Amygdala (tissue), 56 donors: ENCODE data around the gene TSEN54.

Experiments
- DNase-seq, 56 donors: peaks; one replicate each; lab custom pipeline; 2025; lab: John Stamatoyannopoulos, UW

TSEN54 gene

GRCh38 chr17:75535871-75536270 lies 19.5 kb downstream of the TSEN54 start:
- no peak for DNase-seq

GRCh38 chr17:75536366-75536765 lies 20.0 kb downstream of the TSEN54 start:
- DNase-seq, result no peak

GRCh38 chr17:75539967-75540729 lies 23.8 kb downstream of the TSEN54 start:
- no peak for DNase-seq

GRCh38 chr17:75540923-75541503 lies 24.7 kb downstream of the TSEN54 start:
- DNase-seq, result no peak

- DNase-seq, result no peak
These were observed 25.9 kb downstream of the TSEN54 start for GRCh38 chr17:75542229-75542628.

GRCh38 chr17:75542728-75543336 lies 26.5 kb downstream of the TSEN54 start:
- DNase-seq, result no peak

- DNase-seq, result no peak
These were observed 27.9 kb downstream of the TSEN54 start for GRCh38 chr17:75544250-75544649.

- DNase-seq, result no peak
These were observed 29.9 kb downstream of the TSEN54 start for GRCh38 chr17:75546181-75546580.

GRCh38 chr17:75547091-75547490 lies 30.8 kb downstream of the TSEN54 start:
- DNase-seq, result no peak

- DNase-seq, result no peak
These were observed 32.5 kb downstream of the TSEN54 start for GRCh38 chr17:75548813-75549212.

GRCh38 chr17:75549246-75550138 lies 33.2 kb downstream of the TSEN54 start:
- DNase-seq, result no peak

- DNase-seq, result no peak
These were observed 33.8 kb downstream of the TSEN54 start for GRCh38 chr17:75550139-75550465.

- no peak for DNase-seq
These were observed 34.9 kb downstream of the TSEN54 start for GRCh38 chr17:75551266-75551665.

GRCh38 chr17:75552425-75553294 lies 36.3 kb downstream of the TSEN54 start:
- no peak for DNase-seq

GRCh38 chr17:75553295-75554110 lies 37.2 kb downstream of the TSEN54 start:
- DNase-seq, result no peak

GRCh38 chr17:75555679-75556153 lies 39.4 kb downstream of the TSEN54 start:
- DNase-seq, result no peak

GRCh38 chr17:75557075-75557851 lies 40.9 kb downstream of the TSEN54 start:
- peak in 53 of 56 donors; percentile 13 to 87 (median 64) for DNase-seq
